SK-N-SH (cell line): ENCODE measurements around the gene ELAC2.

Experiments used
- EP300 ChIP-seq, 2 experiments: IDR thresholded peaks; 2 replicates each; pipeline versions ENCODE4 v1.4.0 to v1.6.1; 2012; ENCODE audit warnings: borderline replicate concordance in 1 of 2, low read depth in 1 of 2, low read length in 1 of 2
- GABPA ChIP-seq: IDR thresholded peaks from 2 replicates; pipeline ENCODE4 v1.4.0; 2012; ENCODE audit warnings: low read depth, mild to moderate bottlenecking
- MXI1 ChIP-seq: IDR thresholded peaks from 2 replicates; pipeline ENCODE4 v1.6.1; 2012; ENCODE audit warnings: mild to moderate bottlenecking, low read depth, low read length, improper control_type of control experiment
- SIN3A ChIP-seq: IDR thresholded peaks from 2 replicates; pipeline ENCODE4 v1.6.1; 2012; ENCODE audit warnings: low read depth, mild to moderate bottlenecking, low read length, moderate library complexity, borderline replicate concordance
- TF ChIP-seq, protein P1 (sequence below): fragments of 200-600 bp; sonication (generic); IDR thresholded peaks from 2 replicates; pipeline ENCODE4 v1.6.1; 2017; ENCODE audit warnings: antibody characterized with exemption, mild to moderate bottlenecking, moderate library complexity

DNA sequence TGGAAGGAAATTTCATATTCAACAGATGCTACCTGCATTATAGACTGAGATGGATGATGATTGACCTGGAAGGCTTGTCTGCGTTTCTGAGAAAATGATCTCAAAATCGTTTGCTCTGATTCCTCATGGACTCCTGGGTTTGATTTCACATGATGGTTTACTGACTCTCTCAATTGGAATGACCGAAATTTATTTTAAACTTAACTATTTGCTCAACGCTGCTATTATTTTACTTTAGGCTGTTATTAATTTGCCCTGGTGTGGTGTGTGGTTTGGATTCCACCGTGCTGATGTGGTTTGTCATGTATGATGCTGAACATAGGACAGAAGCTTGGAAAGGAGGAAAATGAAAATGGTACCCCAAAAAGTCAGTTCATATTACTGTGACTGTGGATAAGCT, 37.3 kb upstream of the ELAC2 start:
- TF ChIP-seq MXI1 (no peak), EP300 (IDR thresholded peaks at IDR 0.05; ENCODE audit: borderline replicate concordance in 1 of 2, low read depth in 1 of 2, low read length in 1 of 2) (no peak), GABPA (no peak), SIN3A (no peak)
- TF ChIP-seq, protein P1, sequence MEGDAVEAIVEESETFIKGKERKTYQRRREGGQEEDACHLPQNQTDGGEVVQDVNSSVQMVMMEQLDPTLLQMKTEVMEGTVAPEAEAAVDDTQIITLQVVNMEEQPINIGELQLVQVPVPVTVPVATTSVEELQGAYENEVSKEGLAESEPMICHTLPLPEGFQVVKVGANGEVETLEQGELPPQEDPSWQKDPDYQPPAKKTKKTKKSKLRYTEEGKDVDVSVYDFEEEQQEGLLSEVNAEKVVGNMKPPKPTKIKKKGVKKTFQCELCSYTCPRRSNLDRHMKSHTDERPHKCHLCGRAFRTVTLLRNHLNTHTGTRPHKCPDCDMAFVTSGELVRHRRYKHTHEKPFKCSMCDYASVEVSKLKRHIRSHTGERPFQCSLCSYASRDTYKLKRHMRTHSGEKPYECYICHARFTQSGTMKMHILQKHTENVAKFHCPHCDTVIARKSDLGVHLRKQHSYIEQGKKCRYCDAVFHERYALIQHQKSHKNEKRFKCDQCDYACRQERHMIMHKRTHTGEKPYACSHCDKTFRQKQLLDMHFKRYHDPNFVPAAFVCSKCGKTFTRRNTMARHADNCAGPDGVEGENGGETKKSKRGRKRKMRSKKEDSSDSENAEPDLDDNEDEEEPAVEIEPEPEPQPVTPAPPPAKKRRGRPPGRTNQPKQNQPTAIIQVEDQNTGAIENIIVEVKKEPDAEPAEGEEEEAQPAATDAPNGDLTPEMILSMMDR = no peak
